Large intestine (tissue), 3 donors: ENCODE data around the gene SERINC1. TPM values are rescaled to one million over a fixed set of nuclear protein-coding genes. Genes with fewer than 3 reads are reported as not detected.
A peak's percentile ranks its signal among the peaks of the same experiment; 100 is the strongest.

Experiments
- DNase-seq, 2 donors: peaks; one replicate each; pipeline versions ENCODE4 v3.0.0 to v3.0.0-alpha.2; 2013
- H3K27ac ChIP-seq: one replicate; pipeline ENCODE4 v1.5.1; 2013; ENCODE audit warnings: low read length
- H3K27me3 ChIP-seq: 2 replicates; pipeline ENCODE4 v1.6.1; 2013; ENCODE audit warnings: low read length; ENCODE audit not compliant: control insufficient read depth, insufficient read depth
- H3K36me3 ChIP-seq: 2 replicates; pipeline ENCODE4 v1.6.1; 2013; ENCODE audit warnings: low read length; ENCODE audit not compliant: control insufficient read depth, insufficient read depth
- H3K4me1 ChIP-seq: one replicate; pipeline ENCODE4 v1.6.1; 2013; ENCODE audit warnings: low read length; ENCODE audit not compliant: control insufficient read depth, insufficient read depth
- H3K4me3 ChIP-seq: one replicate; pipeline ENCODE4 v1.5.1; 2013; ENCODE audit warnings: low read length
- H3K9me3 ChIP-seq: one replicate; pipeline ENCODE4 v1.6.1; 2013; ENCODE audit warnings: mild to moderate bottlenecking, low read depth, low read length, moderate library complexity; ENCODE audit not compliant: control insufficient read depth
- WGBS: methylation state at CpG from one replicate; pipeline ENCODE4 v1.1.5; 2013; ENCODE audit warnings: low lambda C conversion rate; ENCODE audit not compliant: insufficient coverage; 5-methylcytosine and 5-hydroxymethylcytosine counted together
- polyA plus RNA-seq: library from polyadenylated mRNA; unstranded; fragments of 120-200 nt; gene quantifications from one replicate; pipeline ENCODE4 v1.2.1, GENCODE V29; 2013

The SERINC1 gene
- polyA plus RNA-seq, 1 donor = 170 TPM

GRCh38 chr6:122399348-122400120 is 72.1 kb downstream of the SERINC1 start, which contains the start of gene HSF2:
Gene HSF2, plus strand, starts transcription at chr6:122399652. Its CDS starts 86 bp downstream, at chr6:122399738.
- DNase-seq = peak; percentile 97 to 98
- Histone ChIP-seq H3K36me3 (no peaks in the 10 kb centered on the region), H3K4me1 (no peaks in the 10 kb centered on the region), H3K9me3 (no peaks in the 10 kb centered on the region), H3K27me3 (no peaks in the 10 kb centered on the region), H3K4me3 (peak within 1 kb of the TSS; percentile 96), H3K27ac (peak within 1 kb of the TSS; percentile 85)
- WGBS = no CpG with 5 or more reads among the region's 82 CpGs

- no CpG with 5 or more reads among the region's 2 CpGs for WGBS
- Histone ChIP-seq H3K9me3 (no peaks in the 10 kb centered on the region), H3K27me3 (no peaks in the 10 kb centered on the region), H3K27ac (peak overlapping the region; percentile 78), H3K36me3 (no peaks in the 10 kb centered on the region), H3K4me1 (no peaks in the 10 kb centered on the region), H3K4me3 (peak overlapping the region; percentile 32)
- DNase-seq = no peak
These were observed 72.6 kb downstream of the SERINC1 start for GRCh38 chr6:122399055-122399347.

- no peak for DNase-seq
- Histone ChIP-seq H3K4me3 (no peak overlapping the region), H3K27me3 (no peaks in the 10 kb centered on the region), H3K4me1 (no peaks in the 10 kb centered on the region), H3K27ac (no peak overlapping the region), H3K9me3 (no peaks in the 10 kb centered on the region), H3K36me3 (no peaks in the 10 kb centered on the region)
- WGBS = 100% methylated on average over 1 of the region's 5 CpGs
These were observed 77.6 kb downstream of the SERINC1 start for GRCh38 chr6:122394016-122394415.

GRCh38 chr6:122393351-122393896 is 78.2 kb downstream of the SERINC1 start:
- WGBS = no CpG with 5 or more reads among the region's 8 CpGs
- no peak for DNase-seq
- no peaks in the 10 kb centered on the region for H3K4me1 ChIP-seq
- H3K4me3 ChIP-seq = no peak overlapping the region
- H3K9me3 ChIP-seq = no peaks in the 10 kb centered on the region
- no peaks in the 10 kb centered on the region for H3K27me3 ChIP-seq
- H3K36me3 ChIP-seq = no peaks in the 10 kb centered on the region
- H3K27ac ChIP-seq = no peak overlapping the region

Other genes with a start within 250 kb of the SERINC1 start
- gene HSF2, start 72.2 kb downstream of the SERINC1 start, polyA plus RNA-seq = 16.4 TPM
- 30.3 TPM for gene PKIB, start 138.6 kb upstream of the SERINC1 start, polyA plus RNA-seq